Daoy (cell line): ENCODE data around the gene SPOCK1. TPM values are rescaled to one million over a fixed set of nuclear protein-coding genes. Genes with fewer than 3 reads are reported as not detected.

Source experiments
- DNase-seq: peaks from one replicate; pipeline ENCODE4 v3.0.0-alpha.2; 2015; ENCODE audit warnings: low read depth
- total RNA-seq: library from RNA; depleted of rRNA; stranded (reverse); fragments of >200 nt; shearing (Covaris generic); gene quantifications from 2 replicates; pipeline ENCODE4 v1.2.3, GENCODE V29; 2014

SPOCK1 gene
- total RNA-seq, 1 experiment from 2014 or later, result 61.0 TPM

- DNase-seq, result no peak
These were observed 471.4 kb downstream of the SPOCK1 start for GRCh38 chr5:137027758-137028157.

DNA sequence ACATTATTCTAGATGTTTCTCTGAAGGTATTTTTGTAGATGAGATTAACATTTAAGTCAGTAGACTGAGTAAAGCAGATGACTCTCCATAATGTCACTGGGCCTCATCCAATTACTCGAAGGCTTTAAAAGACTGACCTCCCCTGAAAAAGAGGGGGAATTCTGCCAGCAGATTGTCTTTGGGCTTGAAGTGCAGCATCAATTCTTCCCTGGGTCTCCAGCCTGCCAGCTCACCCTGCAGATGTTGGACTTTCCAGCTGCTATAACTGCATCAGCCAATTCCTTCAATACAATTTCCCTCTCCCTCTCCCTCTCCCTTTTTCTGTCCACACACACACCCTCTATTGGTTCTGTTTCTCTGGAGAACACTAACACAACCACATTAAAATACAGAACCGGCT, 472.8 kb downstream of the SPOCK1 start:
- no peak for DNase-seq

GRCh38 chr5:137024044-137024443, 475.1 kb downstream of the SPOCK1 start:
- DNase-seq, result no peak

GRCh38 chr5:137023371-137023770, 475.8 kb downstream of the SPOCK1 start:
- no peak for DNase-seq

GRCh38 chr5:137022725-137023124, 476.4 kb downstream of the SPOCK1 start:
- no peak for DNase-seq

DNA sequence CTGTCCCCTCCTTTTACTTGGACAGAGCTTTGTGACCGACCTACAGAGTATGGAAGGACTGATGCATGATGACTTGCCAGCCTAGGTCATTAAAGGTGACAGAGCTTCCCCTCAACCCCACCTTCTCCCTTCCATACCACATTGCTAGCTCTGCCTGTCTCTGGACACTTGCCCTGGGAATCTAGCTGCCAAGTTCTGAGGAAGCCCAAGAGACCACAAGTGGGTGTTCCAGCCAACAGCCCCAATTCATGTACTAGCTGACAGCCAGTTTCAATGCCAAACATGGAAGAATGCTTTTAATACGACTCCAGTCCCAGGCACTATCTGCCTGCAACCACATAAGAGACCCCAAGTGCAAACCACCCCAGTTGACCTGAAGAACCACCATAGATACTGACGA, 477.1 kb downstream of the SPOCK1 start:
- no peak for DNase-seq

DNA sequence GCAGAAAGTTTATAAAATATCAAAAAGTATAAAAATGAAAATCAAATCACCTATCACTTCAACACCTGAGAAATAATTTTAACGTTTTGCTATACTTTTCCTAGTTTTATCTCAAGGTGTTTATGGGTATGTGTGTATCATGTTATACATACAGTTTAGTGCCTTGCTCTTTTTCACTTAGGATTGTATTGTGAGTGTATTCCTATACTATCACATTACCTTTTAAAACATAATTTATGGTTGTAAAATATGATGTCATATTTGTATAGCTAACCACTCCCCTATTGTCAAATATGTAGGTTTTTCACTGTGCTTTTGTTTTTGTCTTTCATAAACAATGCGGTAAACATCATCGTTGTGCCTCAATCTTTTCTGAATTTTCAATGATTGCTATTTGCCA, 479.9 kb downstream of the SPOCK1 start:
- DNase-seq, result no peak

- DNase-seq, result no peak
These were observed 482.3 kb downstream of the SPOCK1 start for GRCh38 chr5:137016783-137017324.

- no peak for DNase-seq
These were observed 483.5 kb downstream of the SPOCK1 start for GRCh38 chr5:137015540-137016116.

- no peak for DNase-seq
These were observed 484.4 kb downstream of the SPOCK1 start for GRCh38 chr5:137014731-137015130.

DNA sequence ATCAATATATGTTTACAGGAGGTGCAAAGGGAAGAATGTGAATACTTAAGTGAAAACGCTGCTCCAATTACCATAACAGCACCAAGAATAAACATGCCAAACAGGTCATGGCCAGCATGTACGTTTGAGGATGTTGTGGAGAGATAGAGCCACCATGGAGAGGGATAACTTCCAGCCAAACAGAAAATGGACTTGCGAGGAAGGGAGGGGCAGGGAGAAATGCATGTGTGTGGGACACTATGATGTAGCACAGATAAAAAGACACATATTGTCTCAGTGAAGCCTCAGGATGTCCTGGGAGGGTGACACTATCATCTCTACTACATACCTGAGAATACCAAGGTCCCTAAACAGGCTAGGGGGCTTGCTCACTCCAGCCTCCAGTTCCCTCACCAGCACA, 488.9 kb downstream of the SPOCK1 start:
- no peak for DNase-seq

GRCh38 chr5:137004279-137004678, 494.8 kb downstream of the SPOCK1 start:
- DNase-seq, result no peak

- no peak for DNase-seq
These were observed 498.0 kb downstream of the SPOCK1 start for GRCh38 chr5:137001026-137001569.

DNA sequence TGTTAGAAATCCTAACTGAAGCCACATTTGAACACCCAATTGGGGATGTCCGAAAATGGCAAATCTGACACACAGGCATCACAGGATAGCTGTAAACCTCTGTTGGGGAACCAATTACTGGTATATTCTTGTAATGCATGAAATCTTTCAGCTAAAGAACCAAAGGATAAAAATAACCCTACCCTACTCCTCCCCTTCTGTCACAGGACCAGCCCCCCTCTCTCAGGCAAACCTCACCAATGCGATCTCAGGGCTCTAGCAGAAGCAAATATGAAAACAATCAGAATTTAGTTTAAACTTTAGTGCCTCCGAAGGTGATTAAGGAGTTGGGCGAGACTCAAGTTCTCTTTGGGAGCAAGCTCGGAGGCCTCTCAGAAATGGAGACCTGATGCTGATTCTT, 499.3 kb downstream of the SPOCK1 start:
- no peak for DNase-seq

GRCh38 chr5:136998854-136999357, 500.2 kb downstream of the SPOCK1 start:
- no peak for DNase-seq

DNA sequence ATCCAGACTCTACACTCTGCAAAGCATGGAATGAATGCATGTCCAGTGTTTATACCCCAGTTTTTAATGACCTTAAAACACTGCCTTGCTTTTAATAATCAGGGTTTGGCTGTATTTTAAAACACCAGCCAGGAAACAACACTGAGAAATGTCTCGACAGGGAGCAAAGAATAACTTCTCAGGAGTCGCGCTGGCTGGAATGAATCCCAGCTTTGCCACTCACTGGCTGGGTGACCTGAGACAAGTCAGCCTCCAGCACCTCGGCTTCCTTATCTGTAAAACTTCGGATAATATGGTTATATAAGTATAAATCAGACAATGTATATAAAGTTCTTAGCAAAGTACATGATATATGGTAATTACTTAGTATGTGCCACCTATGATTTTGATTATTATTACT, 505.0 kb downstream of the SPOCK1 start:
- no peak for DNase-seq

DNA sequence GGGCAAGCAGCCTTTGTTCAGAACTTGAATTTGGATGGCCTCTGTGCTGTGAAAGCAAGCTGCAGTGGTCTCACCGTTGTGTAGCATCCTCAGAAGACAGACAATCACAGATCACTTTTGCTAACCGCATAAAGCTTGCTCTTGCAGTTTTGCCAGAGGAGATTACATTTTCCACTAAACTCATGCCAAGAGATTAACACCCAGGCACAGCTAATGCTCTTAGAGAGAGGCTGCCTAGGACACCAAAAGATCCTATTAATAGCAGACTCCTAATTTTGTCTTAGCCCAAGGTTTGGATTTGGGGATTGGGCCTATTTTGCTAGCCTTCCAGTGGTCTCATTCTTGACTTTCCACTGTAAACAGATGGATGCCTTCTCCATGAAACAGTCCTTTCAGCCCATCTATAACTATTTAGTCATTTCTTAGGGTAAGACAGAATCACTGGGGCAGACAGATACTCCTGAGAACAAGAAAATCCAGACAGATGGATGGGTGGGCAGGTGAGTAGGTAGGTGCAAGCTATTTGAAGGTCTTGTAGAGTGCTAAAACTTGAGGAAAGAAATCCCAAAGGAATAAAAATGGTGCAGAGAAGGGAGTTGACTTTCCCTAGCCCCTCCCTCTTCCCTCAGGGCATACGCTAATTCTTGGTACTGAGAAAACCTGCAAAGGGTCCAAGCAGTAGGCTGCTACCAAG, 506.2 kb downstream of the SPOCK1 start:
- no peak for DNase-seq

DNA sequence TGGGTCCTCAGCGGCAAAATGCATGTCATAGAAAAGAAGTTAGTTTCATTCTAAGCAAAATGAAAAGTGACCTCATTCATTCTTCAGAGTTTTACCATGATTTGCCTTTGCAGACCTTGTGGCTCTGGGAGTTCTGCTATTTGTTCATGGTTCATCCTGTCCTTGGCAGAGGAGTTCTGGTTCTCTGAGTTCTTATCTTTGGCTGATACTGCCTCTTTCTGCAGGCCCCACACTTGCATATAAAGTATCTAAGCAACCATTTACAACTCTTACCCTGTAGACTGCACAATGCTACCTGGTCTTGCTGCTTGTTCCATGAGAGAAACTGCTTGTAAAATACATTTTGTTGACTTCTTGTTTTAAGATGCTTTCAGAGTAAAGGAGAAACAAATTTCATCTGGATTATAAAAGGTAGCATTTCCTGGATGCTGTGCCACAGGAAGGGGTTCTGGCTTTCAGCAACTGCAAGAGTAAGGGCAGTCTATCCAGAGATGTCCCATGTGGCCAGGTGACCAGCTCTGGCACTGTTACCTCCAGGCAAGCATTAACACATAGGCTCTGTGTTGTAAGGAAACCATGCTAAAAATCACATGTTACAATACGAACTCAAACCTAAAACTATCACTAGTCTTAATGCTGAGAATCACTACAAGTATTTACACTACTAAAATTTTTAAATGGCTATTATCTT, 513.2 kb downstream of the SPOCK1 start:
- DNase-seq, result no peak

DNA sequence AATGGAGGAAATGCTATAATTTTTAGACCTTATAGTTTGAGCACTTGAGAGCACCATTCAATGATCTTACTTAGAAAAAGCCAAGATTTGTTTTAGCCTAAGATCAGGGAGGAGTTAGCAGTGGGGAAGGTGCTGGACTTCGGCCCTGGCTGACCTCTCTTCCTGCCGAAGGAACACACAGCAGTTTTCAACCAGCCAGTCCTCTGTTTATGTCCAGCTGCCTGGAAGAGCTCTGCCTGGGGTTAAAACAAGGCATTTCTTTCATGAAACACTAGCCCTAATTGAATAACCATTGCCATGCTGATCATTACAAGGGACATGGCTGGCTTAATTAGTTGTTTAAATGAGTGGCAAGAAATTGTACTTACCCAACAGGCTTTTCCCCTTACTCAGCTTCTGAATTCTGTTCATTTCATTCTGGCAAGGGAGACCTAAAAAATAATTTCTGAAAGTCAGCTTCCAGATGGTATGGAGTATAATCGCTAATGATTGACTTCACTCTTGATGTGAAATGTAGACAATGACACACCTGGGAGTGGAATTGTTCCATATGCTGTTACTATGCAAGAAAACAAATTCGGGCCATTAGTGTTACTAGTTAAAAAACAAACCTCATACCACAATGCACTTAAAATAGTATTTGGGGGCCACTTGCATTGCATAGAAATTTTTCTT, 514.2 kb downstream of the SPOCK1 start:
- no peak for DNase-seq

DNA sequence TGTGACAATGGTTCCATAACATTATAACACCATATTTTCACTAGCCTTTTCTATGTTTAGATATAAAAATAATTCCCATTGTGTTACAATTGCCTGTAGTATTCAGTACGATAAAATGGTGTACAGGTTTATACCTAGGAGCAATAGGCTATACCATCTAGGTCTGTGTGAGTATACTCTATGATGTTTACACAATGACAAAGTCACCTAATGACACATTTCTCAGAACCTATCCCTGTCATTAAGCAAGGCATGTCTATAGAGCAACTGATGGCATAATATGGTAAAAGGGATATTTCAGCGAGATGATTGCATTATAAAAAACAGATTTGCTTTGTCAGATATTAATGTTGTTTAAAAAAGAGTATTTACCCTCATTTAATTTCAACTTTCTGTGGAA, 517.2 kb downstream of the SPOCK1 start:
- DNase-seq, result no peak

- DNase-seq, result peak; percentile 46
These were observed 520.0 kb downstream of the SPOCK1 start for GRCh38 chr5:136979131-136979530.

GRCh38 chr5:136963504-136963903, 535.6 kb downstream of the SPOCK1 start:
- no peak for DNase-seq
